SKM-1 treated with dmso at 0.1 percent for 144 hours (cell line): Measurements from ENCODE around the gene HSPBP1.

Source experiments
- DNase-seq: peaks from one replicate; lab custom pipeline; 2025; ENCODE audit not compliant: unreplicated experiment; lab: John Stamatoyannopoulos, UW

Gene HSPBP1

DNA sequence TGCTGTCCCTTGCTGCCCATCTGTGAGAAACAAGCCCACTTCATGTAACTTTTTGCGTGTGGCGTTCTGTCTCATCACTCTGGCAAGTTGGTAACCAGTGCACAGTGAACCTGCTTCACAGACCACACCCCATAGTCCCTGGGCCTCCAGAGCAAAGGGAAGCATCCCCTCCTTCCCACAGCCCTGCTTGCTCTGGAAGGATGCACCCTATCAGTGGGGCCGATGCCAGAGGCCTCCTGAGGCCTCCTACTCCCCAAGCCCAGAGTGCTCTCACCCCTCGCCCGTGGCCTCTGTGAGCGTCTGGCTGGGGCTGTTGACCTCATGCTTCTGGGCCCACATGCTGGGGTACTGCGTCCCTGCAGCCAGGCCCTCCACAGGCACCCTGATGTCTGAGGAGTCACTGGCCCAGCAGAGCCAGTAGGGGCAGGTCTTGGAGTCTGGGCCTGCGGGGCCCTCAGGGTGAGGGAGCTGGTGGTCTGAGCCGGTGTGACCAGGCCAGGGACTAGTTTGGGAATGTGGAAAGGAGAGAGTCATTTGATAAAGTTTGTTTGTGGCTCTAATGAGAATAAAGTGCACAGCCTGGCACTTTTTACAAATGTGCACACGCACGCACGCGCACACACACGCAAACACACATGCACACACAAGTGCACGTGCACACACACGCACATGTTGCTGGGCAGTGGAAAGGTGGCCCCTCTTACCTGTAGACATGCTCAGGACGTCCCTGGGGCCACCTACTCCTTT is 56.4 kb downstream of the HSPBP1 start:
- no peak for DNase-seq

DNA sequence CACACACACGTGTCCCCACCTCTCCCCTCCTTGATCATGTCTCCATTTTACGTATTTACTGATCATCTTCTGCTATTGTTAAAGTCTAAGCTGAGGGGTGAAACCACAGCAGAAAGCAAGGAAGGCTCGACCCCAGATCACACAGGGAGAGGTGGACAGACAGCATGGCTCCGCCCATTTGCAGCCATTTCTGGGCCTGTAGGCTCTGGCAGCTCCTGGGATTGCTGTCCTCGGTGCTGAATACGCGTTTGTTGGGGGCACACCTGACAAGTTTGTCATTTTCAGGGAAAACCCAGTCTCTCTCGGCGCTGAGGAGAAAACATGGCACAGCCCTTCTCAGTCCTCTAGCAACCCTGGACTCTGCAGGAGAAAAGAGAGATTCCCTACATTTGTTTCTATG is 59.4 kb downstream of the HSPBP1 start:
- no peak for DNase-seq

DNA sequence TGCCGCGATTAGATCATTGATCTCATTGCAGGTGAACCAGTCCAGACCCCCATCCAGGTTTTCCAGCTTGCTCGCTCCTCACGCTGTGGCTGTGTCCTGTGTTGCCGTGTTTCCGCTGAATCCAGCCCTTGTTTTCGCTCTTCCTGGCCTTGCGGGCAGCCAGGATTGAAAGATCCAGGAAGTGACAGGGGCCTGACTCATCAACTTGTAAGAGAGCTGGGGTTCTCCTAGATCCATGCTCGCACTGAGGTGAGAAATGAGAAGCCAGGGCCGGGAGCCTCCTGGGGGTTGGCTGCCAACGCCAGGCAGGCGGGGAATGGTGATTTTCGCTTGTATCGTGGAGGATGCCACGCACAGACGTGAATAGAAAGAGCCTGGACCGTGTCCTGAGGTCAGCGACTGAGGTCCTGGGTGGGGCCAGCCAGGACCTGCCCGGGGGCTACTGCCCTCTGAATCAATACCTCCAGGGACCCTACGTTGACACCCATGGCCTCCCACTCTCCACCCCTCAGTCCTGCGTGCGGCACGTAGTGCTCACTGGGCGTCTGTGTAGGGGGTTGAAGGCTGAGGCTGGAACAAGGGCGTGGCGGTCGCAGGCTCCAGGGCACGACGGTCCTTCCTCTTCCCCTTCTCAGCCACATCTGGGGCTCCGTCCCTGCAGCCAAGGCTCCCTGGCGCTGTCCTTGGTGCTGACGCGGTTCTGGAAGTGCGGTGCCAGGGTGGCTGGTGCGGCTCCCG is 63.3 kb downstream of the HSPBP1 start:
- peak; percentile 72 for DNase-seq

DNA sequence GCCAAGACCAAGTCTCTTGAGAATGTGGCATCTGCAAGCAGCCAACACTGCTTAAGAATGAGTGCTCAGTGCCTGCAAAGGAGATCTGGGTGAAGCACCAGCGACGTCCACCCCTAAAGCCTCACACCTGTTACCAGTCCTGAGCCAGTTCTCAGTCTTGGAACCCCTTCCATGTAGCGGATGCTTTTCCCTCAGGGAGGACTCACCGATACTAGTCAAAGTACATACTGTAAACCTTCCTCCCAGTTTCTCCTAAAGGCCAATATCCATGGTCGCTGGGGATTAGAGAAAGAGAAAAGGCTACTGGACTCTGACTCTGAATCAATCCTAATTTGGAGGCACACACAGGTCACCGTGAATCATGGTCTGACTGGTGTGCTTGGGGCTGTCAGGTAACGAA is 66.4 kb downstream of the HSPBP1 start:
- DNase-seq: no peak

DNA sequence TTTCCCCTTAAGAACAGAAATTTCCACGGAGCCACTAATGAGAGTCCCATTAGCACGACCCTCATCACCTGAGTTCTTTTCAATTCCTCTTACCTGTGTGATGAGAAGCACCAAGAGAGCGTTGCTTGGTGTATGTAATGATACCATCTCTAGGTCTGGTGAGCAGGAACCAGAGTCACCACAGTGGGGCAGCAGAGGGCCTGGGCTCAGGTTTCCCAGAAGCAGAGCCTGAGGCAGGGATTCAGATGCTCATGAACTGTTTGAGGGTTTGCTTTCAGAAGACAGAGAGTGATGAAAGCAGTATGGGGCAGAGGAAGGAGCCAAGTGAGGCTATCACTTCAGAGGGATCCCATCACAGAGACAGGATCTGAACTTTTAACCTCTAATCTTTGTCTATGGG is 67.5 kb downstream of the HSPBP1 start:
- DNase-seq: no peak
